ENCODE results near the gene DGLUCY.
"Not testable (repeated sequence)": the region's sequence is repeated elsewhere in the genome, so short reads cannot be mapped to it uniquely, and the experiment has no call there.

The DGLUCY gene

GRCh38 chr14:91171291-91171690 lies 57.4 kb downstream of the DGLUCY start:
- DNase-seq, result no peak

DNA sequence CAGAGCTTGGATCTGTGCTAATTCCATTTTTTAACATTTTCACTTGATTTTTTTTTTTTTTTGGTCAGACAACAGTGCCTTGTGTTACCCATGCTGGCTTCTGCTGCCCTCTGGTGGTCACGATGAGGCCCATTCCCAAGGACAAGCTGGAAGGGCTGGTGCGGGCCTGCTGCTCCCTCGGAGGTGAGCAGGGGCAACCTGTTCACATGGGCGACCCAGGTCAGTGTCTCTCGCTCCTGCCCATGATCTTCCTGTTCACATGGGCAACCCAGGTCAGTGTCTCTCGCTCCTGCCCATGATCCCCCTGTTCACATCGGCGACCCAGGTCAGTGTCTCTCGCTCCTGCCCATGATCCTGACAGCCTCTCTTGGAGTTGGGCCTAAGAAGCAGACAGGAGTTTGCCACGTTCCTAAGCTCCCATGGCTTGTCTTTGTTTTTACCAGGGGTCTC lies 59.4 kb downstream of the DGLUCY start:
- peak; percentile 84 for DNase-seq

DNA sequence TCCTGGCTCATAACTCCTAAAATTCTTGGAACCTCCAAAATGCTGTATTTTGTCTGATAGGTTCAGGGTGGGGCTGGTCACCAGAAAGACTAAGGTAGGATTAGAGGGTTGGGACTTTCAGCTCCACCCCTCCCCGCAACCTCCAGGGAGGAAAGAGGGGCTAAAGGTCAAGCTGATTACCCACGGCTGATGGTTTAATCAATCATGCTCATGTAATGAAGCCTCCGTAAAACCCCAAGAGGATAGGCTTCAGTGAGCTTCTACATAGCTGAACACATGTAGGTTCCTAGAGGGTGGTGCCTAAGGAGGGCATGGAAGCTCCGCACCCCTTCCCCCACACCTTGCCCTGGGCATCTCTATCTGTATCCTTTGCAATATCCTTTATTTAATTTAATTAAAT lies 60.0 kb downstream of the DGLUCY start:
- DNase-seq, result no peak

DNA sequence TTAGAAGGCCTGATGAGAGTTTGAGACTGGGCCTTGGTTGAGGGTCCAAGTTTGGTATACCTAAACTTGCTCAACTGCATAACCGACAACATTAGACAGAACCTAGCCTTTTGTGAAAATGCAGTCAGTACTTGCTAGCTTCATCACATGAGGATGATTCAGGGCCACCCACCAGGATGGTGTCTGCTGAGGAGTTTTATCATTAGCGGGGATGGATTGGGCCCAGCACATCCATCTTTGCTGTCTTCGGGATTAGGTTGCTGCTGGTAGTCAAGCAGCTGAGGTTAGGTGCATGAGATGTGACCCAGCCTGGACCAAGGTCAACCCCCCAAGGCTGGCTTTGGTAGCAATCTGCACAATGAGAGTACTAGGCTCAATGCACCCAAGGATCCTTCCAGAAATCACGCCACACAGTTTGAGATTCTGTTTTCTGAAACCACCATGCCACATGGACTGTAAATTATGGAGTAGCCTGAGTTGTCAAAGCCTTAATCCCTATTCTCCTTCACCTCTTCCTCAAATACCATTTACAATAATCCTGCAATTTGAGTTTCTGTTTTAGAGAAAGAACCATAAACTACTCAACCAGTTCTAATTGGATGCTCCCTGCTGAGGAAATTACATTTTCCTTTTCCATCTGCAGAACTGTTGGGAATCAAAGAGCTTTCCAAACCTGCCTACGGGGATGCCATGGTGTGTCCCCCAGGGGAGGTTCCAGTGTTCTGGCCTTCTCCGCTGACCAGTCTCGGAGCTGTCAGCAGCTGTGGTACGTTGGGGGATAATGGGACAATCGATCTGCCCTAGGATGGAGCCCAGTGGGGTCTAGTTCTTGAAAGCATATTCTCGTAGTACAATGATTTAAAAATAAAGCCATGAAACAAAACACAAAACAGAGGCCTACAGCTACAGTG lies 61.7 kb downstream of the DGLUCY start:
- no peak for DNase-seq

DNA sequence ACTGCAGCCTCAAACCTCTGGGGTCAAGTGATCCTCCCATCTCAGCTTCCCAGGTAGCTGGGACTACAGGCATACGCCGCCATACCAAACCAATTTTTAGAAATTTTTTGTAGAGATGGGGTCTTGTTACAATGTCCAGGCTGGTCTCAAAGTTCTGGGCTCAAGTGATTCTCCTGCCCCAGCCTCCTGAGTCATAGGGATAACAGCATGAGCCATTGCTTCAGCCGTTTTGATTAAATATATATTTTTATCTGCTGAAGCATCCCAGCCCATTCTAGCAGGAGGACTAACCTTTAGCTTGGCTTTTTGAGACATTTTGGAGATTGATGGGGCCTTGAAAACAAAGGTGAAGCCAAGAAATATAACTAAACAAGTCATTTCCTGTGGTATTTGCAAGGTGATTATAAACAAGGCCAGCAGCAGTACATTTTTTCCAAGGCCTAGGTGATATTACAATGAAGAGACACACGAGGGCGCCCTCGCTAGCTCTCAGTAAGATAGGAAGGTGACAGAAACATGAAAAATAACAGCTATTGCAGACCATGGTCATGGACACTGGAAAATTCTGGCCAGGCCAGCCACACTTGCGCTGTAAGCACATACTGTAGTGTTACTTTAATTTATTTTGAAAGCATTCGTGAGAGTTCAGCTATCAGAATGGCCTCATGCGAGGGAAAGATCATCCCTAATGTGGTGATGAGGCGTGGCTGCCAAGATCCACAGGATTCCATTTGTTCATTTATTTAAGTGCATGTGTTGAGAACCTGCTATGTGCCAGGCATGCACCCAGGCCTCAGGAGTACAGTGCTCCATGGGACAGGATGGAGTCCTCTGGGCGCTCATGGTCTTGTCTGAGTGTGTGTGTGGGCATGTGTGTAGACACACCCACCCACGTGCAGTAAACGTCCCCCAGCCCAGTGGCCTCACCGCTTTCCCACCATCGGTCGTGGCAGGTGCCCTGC lies 63.5 kb downstream of the DGLUCY start:
- DNase-seq, result peak; percentile 64

GRCh38 chr14:91180611-91181010 lies 66.7 kb downstream of the DGLUCY start:
- no peak for DNase-seq

- not testable (repeated sequence) for DNase-seq
Measured at GRCh38 chr14:91182753-91183152, 68.9 kb downstream of the DGLUCY start.

DNA sequence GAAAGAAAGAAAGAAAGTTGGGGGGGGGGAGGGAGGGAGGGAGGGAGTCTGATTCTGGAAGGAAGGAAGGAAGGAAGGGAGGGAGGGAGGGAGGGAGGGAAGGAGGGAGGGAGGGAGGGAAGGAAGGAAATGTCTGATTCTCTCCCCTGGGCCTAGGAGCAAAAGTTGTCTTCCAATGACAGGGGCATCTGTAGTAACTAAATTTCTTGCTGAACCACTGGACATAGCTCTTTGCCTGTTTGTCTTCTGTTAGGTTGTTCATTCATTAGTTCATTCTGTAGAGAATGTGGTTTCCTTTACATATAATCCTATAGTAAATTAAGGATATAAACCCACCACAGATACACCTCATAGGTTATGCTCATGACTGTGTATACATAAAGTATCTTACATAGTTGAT lies 70.7 kb downstream of the DGLUCY start:
- no peak for DNase-seq

GRCh38 chr14:91185721-91186120 lies 71.8 kb downstream of the DGLUCY start:
- DNase-seq, result no peak

DNA sequence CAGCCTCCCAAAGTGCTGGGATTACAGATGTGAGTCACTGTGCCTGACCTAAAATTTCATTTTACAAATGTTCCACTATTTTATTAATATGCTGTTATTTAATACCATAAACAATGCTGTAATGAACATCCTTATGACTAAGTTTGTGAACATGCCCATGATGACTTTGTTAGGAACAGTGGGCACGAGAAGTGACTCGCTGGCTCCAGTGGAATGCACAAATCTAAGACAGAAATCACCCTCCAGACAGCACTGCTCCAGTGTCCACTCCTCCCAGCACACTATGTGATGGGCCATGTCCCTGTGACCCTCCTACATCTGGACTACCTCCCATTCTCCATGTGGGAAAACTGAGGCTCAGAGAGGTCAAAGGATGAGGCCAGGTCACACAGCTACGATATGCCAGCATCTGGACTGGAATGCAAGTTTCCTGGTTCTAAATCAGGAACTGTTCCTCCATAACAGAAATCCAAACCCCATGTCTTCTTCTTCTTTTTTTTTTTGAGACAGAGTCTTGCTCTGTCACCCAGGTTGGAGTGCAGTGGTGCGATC lies 72.7 kb downstream of the DGLUCY start:
- DNase-seq, result no peak

- DNase-seq, result no peak
Measured at GRCh38 chr14:91187271-91187670, 73.4 kb downstream of the DGLUCY start.

DNA sequence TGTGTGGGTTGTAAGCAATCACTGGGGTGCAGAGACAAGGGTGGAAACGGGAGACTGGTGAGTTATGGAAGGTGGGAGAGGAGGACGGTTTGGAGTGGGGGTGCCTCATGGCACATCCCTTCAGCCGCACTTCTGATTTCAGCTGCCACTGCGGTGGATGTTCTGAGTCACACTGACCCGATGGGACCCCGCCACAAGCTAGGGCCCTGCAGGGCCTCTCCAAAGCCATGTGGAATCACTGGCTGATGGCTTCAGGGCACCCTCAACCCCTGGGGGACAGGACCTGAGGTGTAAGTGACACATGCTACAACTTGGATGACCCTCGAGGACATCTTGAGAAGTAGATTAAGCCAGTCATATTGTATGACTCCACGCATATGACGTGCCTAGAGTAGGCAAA lies 77.0 kb downstream of the DGLUCY start:
- no peak for DNase-seq

DNA sequence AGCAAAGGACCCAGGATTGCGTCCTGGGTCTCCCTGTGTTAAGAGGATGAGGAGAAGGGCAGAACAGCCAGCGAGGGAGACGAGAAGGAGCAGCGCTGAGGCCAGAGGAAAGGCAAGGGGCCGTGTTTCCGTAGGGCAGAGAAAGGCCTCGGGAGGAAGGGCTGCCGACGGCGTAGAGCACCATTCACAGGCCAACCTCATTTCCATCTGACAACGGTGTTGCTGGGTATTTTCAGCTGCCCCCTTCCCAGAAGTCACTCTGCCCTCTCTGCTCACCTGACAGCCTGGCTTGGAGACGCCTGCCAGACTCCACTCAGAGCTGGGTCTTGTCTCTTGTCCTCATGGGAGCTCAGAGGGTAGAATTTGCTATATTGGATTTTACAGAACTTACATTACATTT lies 79.2 kb downstream of the DGLUCY start:
- no peak for DNase-seq

- DNase-seq, result no peak
Measured at GRCh38 chr14:91195881-91196280, 82.0 kb downstream of the DGLUCY start.

GRCh38 chr14:91197631-91198030 lies 83.8 kb downstream of the DGLUCY start:
- DNase-seq, result no peak

DNA sequence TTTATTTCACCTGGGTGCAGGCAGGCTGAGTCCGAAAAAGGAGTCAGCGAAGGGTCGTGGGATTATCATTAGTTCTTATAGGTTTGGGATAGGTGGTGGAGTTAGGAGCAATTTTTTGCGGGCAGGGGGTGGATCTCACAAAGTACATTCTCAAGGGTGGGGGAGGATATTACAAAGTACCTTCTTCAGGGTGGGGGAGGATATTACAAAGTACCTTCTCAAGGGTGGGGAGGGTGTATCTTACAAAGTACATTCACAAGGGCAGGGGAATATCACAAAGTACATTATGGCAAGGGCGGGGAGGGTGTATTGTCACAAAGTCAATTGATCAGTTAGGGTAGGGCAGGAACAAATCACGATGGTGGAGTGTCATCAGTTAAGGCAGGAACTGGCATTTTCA lies 86.9 kb downstream of the DGLUCY start:
- not testable (repeated sequence) for DNase-seq

DNA sequence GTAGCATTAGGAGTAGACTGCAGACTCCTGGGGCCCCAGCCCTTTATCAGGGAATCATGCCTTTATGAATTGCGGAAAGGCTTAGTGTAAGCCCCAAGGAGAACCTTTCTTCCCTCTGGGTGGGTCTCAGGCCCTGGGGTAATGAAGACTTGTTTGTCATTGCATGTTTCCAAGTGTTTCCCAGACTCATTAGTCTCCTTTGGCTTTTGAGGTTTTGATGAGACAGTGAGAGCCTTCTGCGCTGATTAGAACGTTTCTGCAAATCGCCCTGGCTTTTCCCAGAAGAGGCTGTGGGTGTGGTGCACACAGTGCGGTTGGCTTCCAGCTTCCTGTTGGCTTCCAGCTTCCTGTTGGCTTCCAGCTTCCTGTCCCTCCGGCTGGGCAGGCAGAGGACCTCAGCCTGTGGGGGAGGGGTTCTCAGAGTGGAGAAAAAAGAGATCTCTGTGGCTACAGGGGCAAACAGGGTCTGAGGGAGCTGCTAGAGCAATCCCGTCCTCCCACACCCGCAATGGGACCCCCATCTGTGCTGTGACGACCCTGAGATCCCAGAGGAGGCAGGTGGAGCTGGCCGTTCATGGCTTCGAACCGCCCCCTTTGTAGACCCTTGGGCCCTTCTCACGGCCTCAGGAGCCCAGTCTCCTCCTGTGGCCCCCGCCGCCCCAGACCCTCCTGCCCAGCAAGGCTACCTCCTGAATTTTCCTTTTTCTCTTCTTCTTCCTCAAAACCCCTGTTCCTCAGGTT lies 88.5 kb downstream of the DGLUCY start:
- peak; percentile 56 for DNase-seq

GRCh38 chr14:91204657-91205056 lies 90.8 kb downstream of the DGLUCY start:
- DNase-seq, result no peak

- DNase-seq, result no peak
Measured at GRCh38 chr14:91205459-91205858, 91.6 kb downstream of the DGLUCY start.

- DNase-seq, result no peak
Measured at GRCh38 chr14:91207008-91207407, 93.1 kb downstream of the DGLUCY start.

DNA sequence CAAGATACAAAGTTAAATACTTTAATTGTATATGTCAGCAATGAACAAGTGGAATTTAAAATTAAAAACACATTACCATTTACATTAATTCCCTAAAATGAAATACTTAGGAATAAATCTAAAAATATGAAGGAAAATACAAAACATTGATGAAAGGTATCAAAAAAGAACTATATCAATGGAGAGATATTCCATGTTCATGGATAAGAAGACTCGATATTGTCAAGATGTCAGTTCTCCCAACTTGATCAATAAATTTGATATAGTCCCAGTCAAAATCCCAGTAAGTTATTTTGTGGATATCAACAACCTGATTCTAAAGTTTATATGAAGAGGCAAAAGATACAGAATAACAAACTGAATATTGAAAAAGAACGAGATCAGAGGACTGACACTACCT lies 97.1 kb downstream of the DGLUCY start:
- no peak for DNase-seq

- no peak for DNase-seq
Measured at GRCh38 chr14:91214306-91214705, 100.4 kb downstream of the DGLUCY start.

- DNase-seq, result no peak
Measured at GRCh38 chr14:91215381-91215780, 101.5 kb downstream of the DGLUCY start.

Measured in right hindlimb (tissue), 1 donor.